OCI-LY1 (cell line): Measurements from ENCODE around the gene KRAS.
A peak's percentile ranks its signal among the peaks of the same experiment; 100 is the strongest.

Experiments used
- H2AFZ ChIP-seq: fragments of 200-600 bp; sonication (generic), shearing (Covaris generic); 2 replicates; pipeline ENCODE4 v1.6.0; 2014; ENCODE audit warnings: antibody characterized with exemption, mild to moderate bottlenecking, low read length
- H3F3A ChIP-seq: fragments of 200-600 bp; sonication (generic), shearing (Covaris generic); 2 replicates; pipeline ENCODE4 v1.6.0; 2014; ENCODE audit warnings: mild to moderate bottlenecking, antibody characterized with exemption, low read length, moderate library complexity; ENCODE audit not compliant: insufficient read depth
- H3K27ac ChIP-seq: fragments of 200-600 bp; sonication (generic); 2 replicates; pipeline ENCODE4 v1.5.1; 2014; ENCODE audit warnings: low read length, mixed run types, mild to moderate bottlenecking, low read depth; ENCODE audit not compliant: poor library complexity, severe bottlenecking
- H3K27me3 ChIP-seq: fragments of 200-600 bp; sonication (generic); 2 replicates; pipeline ENCODE4 v1.6.0; 2014; ENCODE audit warnings: antibody characterized with exemption, mild to moderate bottlenecking, low read length, moderate library complexity; ENCODE audit not compliant: insufficient read depth
- H3K36me3 ChIP-seq: fragments of 200-600 bp; sonication (generic); 2 replicates; pipeline ENCODE4 v1.6.1; 2014; ENCODE audit warnings: mild to moderate bottlenecking, antibody characterized with exemption, low read length, moderate library complexity, mixed read lengths; ENCODE audit not compliant: insufficient read depth
- H3K4me1 ChIP-seq: fragments of 200-600 bp; sonication (generic); 2 replicates; pipeline ENCODE4 v1.5.1; 2014; ENCODE audit warnings: mild to moderate bottlenecking, low read length, moderate library complexity; ENCODE audit not compliant: insufficient read depth, severe bottlenecking
- H3K4me2 ChIP-seq: fragments of 200-600 bp; sonication (generic), shearing (Covaris generic); 2 replicates; pipeline ENCODE4 v1.6.1; 2014; ENCODE audit warnings: low read length
- H3K4me3 ChIP-seq: fragments of 200-600 bp; sonication (generic); 2 replicates; pipeline ENCODE4 v1.5.1; 2014; ENCODE audit warnings: low read length, low read depth, mild to moderate bottlenecking, mixed read lengths; ENCODE audit not compliant: poor library complexity, severe bottlenecking
- H3K79me2 ChIP-seq: fragments of 200-600 bp; shearing (Covaris generic); 2 replicates; pipeline ENCODE4 v1.6.1; 2016; ENCODE audit warnings: mixed run types, low read length, mixed read lengths; ENCODE audit not compliant: insufficient read depth
- H3K9ac ChIP-seq: fragments of 200-600 bp; sonication (generic), shearing (Covaris generic); 2 replicates; pipeline ENCODE4 v1.6.1; 2014; ENCODE audit warnings: mild to moderate bottlenecking, low read length, mixed read lengths
- H3K9me2 ChIP-seq: fragments of 200-600 bp; sonication (generic), shearing (Covaris generic); 2 replicates; pipeline ENCODE4 v1.6.1; 2014; ENCODE audit warnings: low read depth, mild to moderate bottlenecking, low read length, mixed read lengths
- H3K9me3 ChIP-seq: fragments of 200-600 bp; shearing (Covaris generic); 2 replicates; pipeline ENCODE4 v1.6.1; 2014; ENCODE audit warnings: low read length, mixed read lengths
- H4K20me1 ChIP-seq: fragments of 200-600 bp; sonication (generic), shearing (Covaris generic); 2 replicates; pipeline ENCODE4 v1.6.0; 2016; ENCODE audit warnings: mild to moderate bottlenecking, low read length; ENCODE audit not compliant: insufficient read depth
- CTCF ChIP-seq: fragments of 200-600 bp; sonication (generic), shearing (Covaris generic); IDR thresholded peaks from 2 replicates; pipeline ENCODE4 v1.5.1; 2017; ENCODE audit warnings: mild to moderate bottlenecking, antibody characterized with exemption, low read length, moderate library complexity, mixed read lengths
- EZH2 ChIP-seq: fragments of 200-600 bp; sonication (generic), shearing (Covaris generic); IDR thresholded peaks from 2 replicates; pipeline ENCODE4 v1.8.0; 2017; ENCODE audit warnings: borderline replicate concordance, mixed run types, mild to moderate bottlenecking, antibody characterized with exemption, low read length, moderate library complexity, mixed read lengths

KRAS gene

GRCh38 chr12:25256005-25256404 lies 5.3 kb upstream of the KRAS start:
- H3K27ac ChIP-seq, result no peak overlapping the region
- H3K27me3 ChIP-seq, result no peaks in the 10 kb centered on the region
- peaks cover 25% of the 10 kb centered on the region for H3K4me1 ChIP-seq
- no peaks in the 10 kb centered on the region for H3K9me2 ChIP-seq
- H3K9ac ChIP-seq, result no peak overlapping the region
- no peaks in the 10 kb centered on the region for H4K20me1 ChIP-seq
- H3K4me3 ChIP-seq, result no peak overlapping the region
- H2AFZ ChIP-seq, result no peak overlapping the region
- TF ChIP-seq EZH2 (no peak), CTCF (no peak)
- no peaks in the 10 kb centered on the region for H3K9me3 ChIP-seq
- no peaks in the 10 kb centered on the region for H3F3A ChIP-seq
- H3K79me2 ChIP-seq, result no peaks in the 10 kb centered on the region
- no peaks in the 10 kb centered on the region for H3K36me3 ChIP-seq
- no peak overlapping the region for H3K4me2 ChIP-seq

DNA sequence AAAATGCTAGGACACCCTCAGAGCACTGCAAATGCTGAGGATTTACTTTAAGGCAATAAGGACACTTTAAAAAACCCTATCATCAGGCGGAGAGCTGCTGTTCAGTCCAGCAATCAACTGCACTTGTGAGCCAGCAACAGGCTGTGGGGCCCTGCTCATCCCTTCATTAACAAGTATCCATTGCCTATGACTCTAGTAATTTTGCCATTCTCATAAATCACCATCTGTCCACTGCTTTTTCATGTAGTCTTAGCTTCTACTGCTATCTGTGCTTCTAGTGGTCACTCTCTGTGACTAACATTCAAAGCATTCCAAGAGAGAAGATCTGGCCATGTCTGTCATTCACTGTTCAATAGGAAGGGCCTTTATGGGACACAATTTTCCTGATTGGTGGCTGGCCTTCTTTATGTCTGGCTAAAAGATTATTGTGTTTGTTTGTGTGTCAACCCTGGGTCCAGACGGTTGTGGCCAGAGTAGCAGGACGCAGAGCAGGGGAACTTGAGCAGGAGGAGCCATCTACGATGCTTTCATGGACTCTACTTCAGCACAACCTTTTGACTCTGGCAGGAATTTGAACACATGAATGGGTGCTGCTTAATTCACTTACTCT lies 3.6 kb upstream of the KRAS start:
- Histone ChIP-seq H3F3A (no peaks in the 10 kb centered on the region), H3K9me2 (no peaks in the 10 kb centered on the region), H3K4me1 (peaks cover 29% of the 10 kb centered on the region), H3K4me3 (no peak overlapping the region), H2AFZ (no peak overlapping the region), H3K9me3 (no peaks in the 10 kb centered on the region), H3K27me3 (no peaks in the 10 kb centered on the region), H3K27ac (no peak overlapping the region), H4K20me1 (no peaks in the 10 kb centered on the region), H3K4me2 (no peak overlapping the region), H3K9ac (no peak overlapping the region), H3K79me2 (peaks cover 4% of the 10 kb centered on the region), H3K36me3 (no peaks in the 10 kb centered on the region)
- no peak for TF ChIP-seq EZH2
- TF ChIP-seq CTCF, result no peak

- no peaks in the 10 kb centered on the region for H3K36me3 ChIP-seq
- H3K9me3 ChIP-seq, result no peaks in the 10 kb centered on the region
- H3K27me3 ChIP-seq, result no peaks in the 10 kb centered on the region
- no peak overlapping the region for H2AFZ ChIP-seq
- peaks cover 33% of the 10 kb centered on the region for H3K4me1 ChIP-seq
- H3K27ac ChIP-seq, result no peak overlapping the region
- no peak overlapping the region for H3K9ac ChIP-seq
- H3F3A ChIP-seq, result no peaks in the 10 kb centered on the region
- H3K79me2 ChIP-seq, result peaks cover 11% of the 10 kb centered on the region
- H3K4me3 ChIP-seq, result no peak overlapping the region
- peak overlapping the region; percentile 28 for H3K4me2 ChIP-seq
- TF ChIP-seq EZH2 (no peak), CTCF (no peak)
- no peaks in the 10 kb centered on the region for H4K20me1 ChIP-seq
- H3K9me2 ChIP-seq, result no peaks in the 10 kb centered on the region
Measured at GRCh38 chr12:25253371-25254068, 2.8 kb upstream of the KRAS start.
